ENCODE measurements around the gene ALPK1.

The ALPK1 gene

DNA sequence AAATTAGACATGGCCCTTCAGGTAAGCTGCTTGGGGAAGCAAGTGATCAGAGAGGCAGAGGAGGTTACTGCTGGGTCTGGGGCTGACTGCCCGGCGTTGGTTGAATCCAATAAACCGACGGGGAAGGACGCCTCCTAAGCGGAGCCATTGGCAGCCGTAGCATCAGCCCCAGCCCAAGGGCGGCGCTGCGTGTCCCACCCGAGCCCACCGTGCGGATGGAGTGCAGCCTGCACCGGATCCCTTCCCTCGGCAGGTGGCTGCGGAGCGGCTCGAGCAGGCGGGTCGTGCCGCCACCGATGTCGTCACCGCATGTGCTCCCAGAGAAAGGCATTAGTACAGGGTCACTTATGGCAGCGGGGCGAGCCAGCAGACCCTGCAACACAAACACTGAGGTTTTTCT lies 82.1 kb downstream of the ALPK1 start:
- H4K20me1 ChIP-seq (ENCODE audit: insufficient read depth, low read length) = no peaks in the 10 kb centered on the region
- no peak overlapping the region for H3K4me2 ChIP-seq (ENCODE audit: insufficient read depth, low read length)
- H3K4me1 ChIP-seq (ENCODE audit: insufficient read depth, low read length) = no peaks in the 10 kb centered on the region
- DNase-seq (no peak), ATAC-seq (ENCODE audit: insufficient read depth, low read depth) (no peak)
- TF ChIP-seq EZH2 (IDR thresholded peaks at IDR 0.05; ENCODE audit: borderline replicate concordance, low read depth, low read length, severe bottlenecking) = no peak
- TF ChIP-seq CTCF (IDR thresholded peaks at IDR 0.05; ENCODE audit: borderline replicate concordance, extremely low read depth, low read length, poor library complexity, severe bottlenecking) = no peak
- H3K9ac ChIP-seq (ENCODE audit: low read depth, low read length) = no peak overlapping the region
- no peaks in the 10 kb centered on the region for H3K79me2 ChIP-seq (ENCODE audit: insufficient read depth, low read length)
- peaks cover 32% of the 10 kb centered on the region for H3K36me3 ChIP-seq (ENCODE audit: insufficient read depth, low read length)
- H3K27me3 ChIP-seq (ENCODE audit: insufficient read depth, low read length, poor library complexity) = no peaks in the 10 kb centered on the region
- no peak overlapping the region for H2AFZ ChIP-seq (ENCODE audit: low read depth, low read length)
- no peaks in the 10 kb centered on the region for H3K9me3 ChIP-seq (ENCODE audit: insufficient read depth, low read length, severe bottlenecking)
- H3K4me3 ChIP-seq (ENCODE audit: low read depth in 1 of 2, low read length in 2 of 2) = no peak overlapping the region
- H3K27ac ChIP-seq (ENCODE audit: low read length) = no peak overlapping the region

GRCh38 chr4:112381996-112382692 lies 85.0 kb downstream of the ALPK1 start:
- TF ChIP-seq CTCF (IDR thresholded peaks at IDR 0.05; ENCODE audit: borderline replicate concordance, extremely low read depth, low read length, poor library complexity, severe bottlenecking) (no peak), EZH2 (IDR thresholded peaks at IDR 0.05; ENCODE audit: borderline replicate concordance, low read depth, low read length, severe bottlenecking) (no peak)
- no peak overlapping the region for H2AFZ ChIP-seq (ENCODE audit: low read depth, low read length)
- H3K9ac ChIP-seq (ENCODE audit: low read depth, low read length) = no peak overlapping the region
- peaks cover 35% of the 10 kb centered on the region for H3K36me3 ChIP-seq (ENCODE audit: insufficient read depth, low read length)
- no peak overlapping the region for H3K27ac ChIP-seq (ENCODE audit: low read length)
- no peaks in the 10 kb centered on the region for H3K79me2 ChIP-seq (ENCODE audit: insufficient read depth, low read length)
- no peak for ATAC-seq (ENCODE audit: insufficient read depth, low read depth)
- no peaks in the 10 kb centered on the region for H3K4me1 ChIP-seq (ENCODE audit: insufficient read depth, low read length)
- no peak for DNase-seq
- H3K27me3 ChIP-seq (ENCODE audit: insufficient read depth, low read length, poor library complexity) = no peaks in the 10 kb centered on the region
- no peak overlapping the region for H3K4me3 ChIP-seq (ENCODE audit: low read depth in 1 of 2, low read length in 2 of 2)
- H3K9me3 ChIP-seq (ENCODE audit: insufficient read depth, low read length, severe bottlenecking) = no peaks in the 10 kb centered on the region
- H3K4me2 ChIP-seq (ENCODE audit: insufficient read depth, low read length) = no peak overlapping the region
- no peaks in the 10 kb centered on the region for H4K20me1 ChIP-seq (ENCODE audit: insufficient read depth, low read length)

GRCh38 chr4:112386071-112386470 lies 88.9 kb downstream of the ALPK1 start:
- Histone ChIP-seq H3K79me2 (ENCODE audit: insufficient read depth, low read length) (no peaks in the 10 kb centered on the region), H3K4me3 (ENCODE audit: low read depth in 1 of 2, low read length in 2 of 2) (no peak overlapping the region)
- no peak for ATAC-seq (ENCODE audit: insufficient read depth, low read depth)

More at GRCh38 chr4:112386071-112386470, 88.9 kb downstream of the ALPK1 start:
- Histone ChIP-seq H3K9me3 (ENCODE audit: insufficient read depth, low read length, severe bottlenecking) (no peaks in the 10 kb centered on the region), H4K20me1 (ENCODE audit: insufficient read depth, low read length) (no peaks in the 10 kb centered on the region), H3K9ac (ENCODE audit: low read depth, low read length) (no peak overlapping the region), H3K27me3 (ENCODE audit: insufficient read depth, low read length, poor library complexity) (no peaks in the 10 kb centered on the region), H3K27ac (ENCODE audit: low read length) (no peak overlapping the region), H3K4me2 (ENCODE audit: insufficient read depth, low read length) (no peak overlapping the region), H3K4me1 (ENCODE audit: insufficient read depth, low read length) (no peaks in the 10 kb centered on the region), H3K36me3 (ENCODE audit: insufficient read depth, low read length) (peaks cover 13% of the 10 kb centered on the region; the same call in 1 of the 2 replicates), H2AFZ (ENCODE audit: low read depth, low read length) (no peak overlapping the region)
- TF ChIP-seq EZH2 (IDR thresholded peaks at IDR 0.05; ENCODE audit: borderline replicate concordance, low read depth, low read length, severe bottlenecking) (no peak), CTCF (IDR thresholded peaks at IDR 0.05; ENCODE audit: borderline replicate concordance, extremely low read depth, low read length, poor library complexity, severe bottlenecking) (no peak)
- no peak for DNase-seq
